ENCODE results near the gene SEC61G. TPM values are rescaled to one million over a fixed set of nuclear protein-coding genes. Genes with fewer than 3 reads are reported as not detected.

SEC61G gene
- total and polyA plus RNA-seq, 2 of the 4 experiments (the other 2 are of a cell fraction): 387 to 685 TPM

DNA sequence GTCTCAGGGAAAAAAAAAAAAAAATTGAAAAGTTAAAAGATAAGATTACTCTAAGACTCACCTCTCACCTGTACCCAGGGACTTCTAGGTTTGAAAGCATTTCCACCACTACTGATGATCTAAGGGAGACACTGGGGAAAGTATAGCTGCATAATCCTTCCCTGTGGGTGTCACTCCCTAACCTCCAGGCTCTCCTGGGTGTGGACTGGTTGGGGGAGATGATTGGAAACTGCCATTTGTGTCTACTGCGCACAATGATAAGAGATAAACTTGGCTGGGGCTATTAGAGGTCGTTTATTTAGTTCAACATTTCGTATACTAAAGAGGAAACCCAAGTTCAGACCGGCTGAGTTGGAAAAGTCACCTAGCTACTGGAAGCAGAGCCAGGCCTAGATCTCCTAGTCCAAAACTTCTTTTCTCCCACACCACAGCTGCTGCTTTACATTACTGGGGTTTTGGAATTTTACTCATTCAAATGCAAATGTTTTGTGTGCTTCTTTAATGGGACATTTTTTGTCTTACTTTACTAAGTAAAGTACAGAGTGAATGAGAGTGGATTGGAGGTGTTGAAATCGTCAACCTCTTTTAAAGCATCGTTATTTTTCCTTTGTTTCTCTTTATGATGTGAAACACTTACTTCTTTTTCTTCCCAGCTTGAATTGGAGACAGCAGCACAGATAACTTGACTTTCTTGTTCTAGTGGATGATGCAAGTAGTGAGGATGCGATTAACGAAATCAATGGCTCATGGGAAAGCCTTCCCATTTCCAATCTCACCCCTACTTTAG lies 22.3 kb upstream of the SEC61G start:
- Histone ChIP-seq H2BK5ac (ENCODE audit: low read depth, low read length, poor library complexity, severe bottlenecking) (no peak overlapping the region), H3K4me1 (ENCODE audit: control insufficient read depth, insufficient read depth, low read length) (no peaks in the 10 kb centered on the region), H2BK15ac (ENCODE audit: low read depth, low read length) (no peak overlapping the region), H4K91ac (ENCODE audit: insufficient read depth, low read depth, low read length) (no peak overlapping the region), H3K4me3 (ENCODE audit: insufficient read depth, low read depth, low read length) (no peak overlapping the region), H3K27me3 (ENCODE audit: control insufficient read depth, insufficient read depth, low read length) (no peaks in the 10 kb centered on the region), H2AK9ac (replicated peaks; ENCODE audit: low read depth, low read length, poor library complexity) (no peak overlapping the region), H2AK5ac (ENCODE audit: low read depth, low read length) (no peak overlapping the region), H4K8ac (ENCODE audit: low read depth in 2 of 2, low read length in 2 of 2) (no peak overlapping the region), H3K23ac (ENCODE audit: low read depth, low read length) (no peak overlapping the region), H3K56ac (ENCODE audit: extremely low read depth, insufficient read depth, low read length) (no peak overlapping the region), H2BK120ac (ENCODE audit: low read depth, low read length) (no peak overlapping the region), H2BK20ac (ENCODE audit: low read depth, low read length) (no peak overlapping the region), H3K79me1 (ENCODE audit: low read depth in 1 of 2, low read length in 2 of 2) (no peaks in the 10 kb centered on the region), H4K20me1 (ENCODE audit: insufficient read depth, low read length) (no peaks in the 10 kb centered on the region), H4K5ac (ENCODE audit: low read depth, low read length) (no peak overlapping the region), H3K14ac (replicated peaks; ENCODE audit: low read depth, low read length) (no peak overlapping the region), H2AFZ (replicated peaks; ENCODE audit: low read length, poor library complexity) (no peak overlapping the region), H3K9me1 (ENCODE audit: insufficient read depth, low read length) (peaks cover 4% of the 10 kb centered on the region), H3K4ac (ENCODE audit: low read depth, low read length) (no peak overlapping the region; the same call in 1 of the 2 replicates), H3K36me3 (ENCODE audit: control insufficient read depth, insufficient read depth, low read length) (no peaks in the 10 kb centered on the region), H3K9me3 (ENCODE audit: control insufficient read depth, insufficient read depth, low read length) (no peaks in the 10 kb centered on the region), H3K27ac (ENCODE audit: insufficient read depth, low read length) (no peak overlapping the region), H3K9ac (ENCODE audit: low read depth, low read length) (no peak overlapping the region), H3K18ac (ENCODE audit: low read depth, low read length) (no peak overlapping the region), H3K4me2 (ENCODE audit: low read depth, low read length) (no peak overlapping the region)
- TF ChIP-seq CTCF (conservative IDR thresholded peaks at IDR 0.05; ENCODE audit: low read depth, low read length): no peak
- TF ChIP-seq MXI1 (IDR thresholded peaks at IDR 0.05; ENCODE audit: borderline replicate concordance, low read depth, low read length): no peak
- ATAC-seq (ENCODE audit: low read depth) (no peak), DNase-seq (no peak)
- no TSS peak for BruUV-seq (replicated peaks)
- ChIA-PET CTCF (interaction anchor here (3.3 kb wide), 1 partner anchor 473 kb away, joined by 11 read pairs; no protein-coding TSS in a partner anchor), POLR2A (ENCODE audit: unreplicated experiment) (no interaction called here)
- dilution Hi-C loops (cut with HindIII; ENCODE audit: low sequenced_read_pairs, unreplicated experiment) (no loop called here), intact Hi-C loops (cut with micrococcal nuclease) (no loop called here), in situ Hi-C loops (cut with MboI; ENCODE audit: low sequenced_read_pairs) (loop anchor here (10.0 to 25.0 kb wide), 2 partner anchors 233 to 381 kb away; partner anchors contain the start of gene EGFR)
- no CpG with 5 or more reads among the region's 8 CpGs for WGBS, 2 experiments (ENCODE audit: extremely low coverage in 2 of 2, insufficient read length in 1 of 2)

All from IMR-90 (cell line).